Neural crest cell (in vitro differentiated cells): ENCODE results near the gene P3H2. TPM values are rescaled to one million over a fixed set of nuclear protein-coding genes. Genes with fewer than 3 reads are reported as not detected.

Experiments used
- DNase-seq: peaks from one replicate; pipeline ENCODE4 v3.0.0; 2021; ENCODE audit warnings: low read depth, mixed read lengths, low spot score
- H3K27ac Mint-ChIP-seq: one replicate; pipeline ENCODE4 v1.8.0; 2021; ENCODE audit warnings: mild to moderate bottlenecking, mixed read lengths; ENCODE audit not compliant: unreplicated experiment
- H3K27me3 Mint-ChIP-seq: 2 replicates; pipeline ENCODE4 v1.8.0; 2021; ENCODE audit warnings: low read depth, mild to moderate bottlenecking, mixed read lengths
- H3K36me3 Mint-ChIP-seq: 2 replicates; pipeline ENCODE4 v1.8.0; 2021; ENCODE audit warnings: low read depth, mild to moderate bottlenecking, mixed read lengths
- H3K4me1 Mint-ChIP-seq: 2 replicates; pipeline ENCODE4 v1.8.0; 2021; ENCODE audit warnings: mixed read lengths
- H3K4me3 Mint-ChIP-seq: one replicate; pipeline ENCODE4 v1.8.0; 2021; ENCODE audit warnings: mild to moderate bottlenecking, mixed read lengths
- H3K9me3 Mint-ChIP-seq: 2 replicates; pipeline ENCODE4 v1.8.0; 2021; ENCODE audit warnings: mixed read lengths
- total RNA-seq: library from RNA; stranded (reverse); gene quantifications from 2 replicates; pipeline ENCODE4 v1.2.1, GENCODE V29; 2021
- TF ChIP-seq, protein P1 (sequence below): fragments of 200-600 bp; sonication (generic); conservative IDR thresholded peaks from 2 replicates; pipeline ENCODE4 v1.5.0; 2021; ENCODE audit warnings: antibody characterized with exemption, mild to moderate bottlenecking

Gene P3H2
- total RNA-seq, 1 donor from 2014 or later = 4.1 TPM

DNA sequence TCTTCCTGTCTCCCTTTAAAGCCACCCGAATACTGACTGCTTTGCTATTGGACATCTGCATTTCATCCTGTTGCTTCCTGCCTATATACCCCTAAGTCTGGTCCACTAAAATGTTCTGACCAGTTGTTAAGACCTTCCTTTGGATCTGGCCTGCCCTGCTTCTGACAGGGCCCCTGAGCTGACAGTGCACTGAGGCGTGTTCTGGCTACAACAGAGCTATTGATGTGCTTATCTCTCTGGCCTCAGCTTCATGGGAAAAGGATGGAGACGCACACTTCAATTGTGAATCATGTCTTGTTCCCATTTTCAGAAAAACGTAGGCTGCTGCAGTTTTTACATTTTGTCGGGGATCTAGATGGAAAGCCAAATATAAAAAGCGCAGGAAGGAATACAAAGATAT, 7.1 kb upstream of the P3H2 start:
- H3K27ac Mint-ChIP-seq = no peak overlapping the region
- DNase-seq = no peak
- TF ChIP-seq, protein P1, sequence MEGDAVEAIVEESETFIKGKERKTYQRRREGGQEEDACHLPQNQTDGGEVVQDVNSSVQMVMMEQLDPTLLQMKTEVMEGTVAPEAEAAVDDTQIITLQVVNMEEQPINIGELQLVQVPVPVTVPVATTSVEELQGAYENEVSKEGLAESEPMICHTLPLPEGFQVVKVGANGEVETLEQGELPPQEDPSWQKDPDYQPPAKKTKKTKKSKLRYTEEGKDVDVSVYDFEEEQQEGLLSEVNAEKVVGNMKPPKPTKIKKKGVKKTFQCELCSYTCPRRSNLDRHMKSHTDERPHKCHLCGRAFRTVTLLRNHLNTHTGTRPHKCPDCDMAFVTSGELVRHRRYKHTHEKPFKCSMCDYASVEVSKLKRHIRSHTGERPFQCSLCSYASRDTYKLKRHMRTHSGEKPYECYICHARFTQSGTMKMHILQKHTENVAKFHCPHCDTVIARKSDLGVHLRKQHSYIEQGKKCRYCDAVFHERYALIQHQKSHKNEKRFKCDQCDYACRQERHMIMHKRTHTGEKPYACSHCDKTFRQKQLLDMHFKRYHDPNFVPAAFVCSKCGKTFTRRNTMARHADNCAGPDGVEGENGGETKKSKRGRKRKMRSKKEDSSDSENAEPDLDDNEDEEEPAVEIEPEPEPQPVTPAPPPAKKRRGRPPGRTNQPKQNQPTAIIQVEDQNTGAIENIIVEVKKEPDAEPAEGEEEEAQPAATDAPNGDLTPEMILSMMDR = no peak
- peaks cover 6% of the 10 kb centered on the region for H3K4me1 Mint-ChIP-seq
- H3K36me3 Mint-ChIP-seq = no peaks in the 10 kb centered on the region
- no peaks in the 10 kb centered on the region for H3K9me3 Mint-ChIP-seq
- no peak overlapping the region for H3K4me3 Mint-ChIP-seq
- no peaks in the 10 kb centered on the region for H3K27me3 Mint-ChIP-seq

DNA sequence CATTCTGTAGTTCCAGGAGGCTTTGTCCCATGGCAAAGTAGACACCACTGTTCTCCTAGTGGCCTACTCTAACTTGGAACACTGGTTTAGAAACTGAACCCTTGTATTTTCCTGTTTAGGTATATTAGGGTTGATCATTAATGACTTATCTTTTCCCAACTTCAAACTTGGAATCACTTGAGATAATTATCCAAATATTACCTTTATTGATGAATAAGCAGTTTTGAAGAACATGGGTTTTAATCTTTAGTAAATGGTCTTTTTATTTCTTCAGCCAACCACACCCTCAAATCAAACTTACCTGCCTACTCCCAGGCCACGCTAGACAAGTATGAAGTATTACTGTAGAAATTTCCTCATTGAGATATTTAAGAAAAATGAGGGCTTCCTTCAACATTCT, 6.5 kb upstream of the P3H2 start:
- TF ChIP-seq, protein P1 = no peak
- H3K4me3 Mint-ChIP-seq = no peak overlapping the region
- H3K27me3 Mint-ChIP-seq = no peaks in the 10 kb centered on the region
- no peaks in the 10 kb centered on the region for H3K36me3 Mint-ChIP-seq
- DNase-seq = no peak
- H3K9me3 Mint-ChIP-seq = no peaks in the 10 kb centered on the region
- no peak overlapping the region for H3K27ac Mint-ChIP-seq
- H3K4me1 Mint-ChIP-seq = peaks cover 6% of the 10 kb centered on the region

DNA sequence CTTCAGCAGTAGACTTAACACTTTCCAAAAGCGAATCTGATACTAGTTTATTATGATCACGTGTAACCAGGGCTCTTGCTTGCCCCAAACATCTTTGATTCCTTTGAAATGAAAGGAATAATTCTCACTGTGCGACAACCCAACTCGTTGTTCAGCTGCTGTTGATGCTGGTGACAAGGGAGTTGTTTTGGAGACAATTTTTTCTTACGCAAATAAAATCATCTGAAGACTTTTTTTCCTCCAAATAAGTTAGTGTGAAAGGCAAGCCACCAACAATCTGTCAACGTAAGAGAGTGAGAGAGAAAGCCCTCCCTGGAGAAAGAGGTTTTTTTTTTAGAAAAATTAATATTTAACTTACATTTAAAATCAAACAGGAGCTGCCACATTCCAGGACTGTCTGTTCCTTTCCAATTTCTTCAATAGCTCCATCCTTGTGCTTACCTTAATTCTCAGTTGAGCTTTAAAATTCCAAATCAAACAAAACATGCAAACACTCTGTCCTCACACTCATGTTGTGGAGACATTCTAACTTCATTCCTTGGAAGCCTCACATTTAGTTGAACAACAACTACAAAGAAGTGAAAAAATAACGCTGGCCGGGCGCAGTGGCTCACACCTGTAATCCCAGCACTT, 4.9 kb upstream of the P3H2 start:
- H3K27ac Mint-ChIP-seq = no peak overlapping the region
- H3K9me3 Mint-ChIP-seq = no peaks in the 10 kb centered on the region
- H3K4me1 Mint-ChIP-seq = peaks cover 6% of the 10 kb centered on the region
- no peaks in the 10 kb centered on the region for H3K36me3 Mint-ChIP-seq
- DNase-seq = no peak
- TF ChIP-seq, protein P1 = no peak
- H3K4me3 Mint-ChIP-seq = no peak overlapping the region
- no peaks in the 10 kb centered on the region for H3K27me3 Mint-ChIP-seq

DNA sequence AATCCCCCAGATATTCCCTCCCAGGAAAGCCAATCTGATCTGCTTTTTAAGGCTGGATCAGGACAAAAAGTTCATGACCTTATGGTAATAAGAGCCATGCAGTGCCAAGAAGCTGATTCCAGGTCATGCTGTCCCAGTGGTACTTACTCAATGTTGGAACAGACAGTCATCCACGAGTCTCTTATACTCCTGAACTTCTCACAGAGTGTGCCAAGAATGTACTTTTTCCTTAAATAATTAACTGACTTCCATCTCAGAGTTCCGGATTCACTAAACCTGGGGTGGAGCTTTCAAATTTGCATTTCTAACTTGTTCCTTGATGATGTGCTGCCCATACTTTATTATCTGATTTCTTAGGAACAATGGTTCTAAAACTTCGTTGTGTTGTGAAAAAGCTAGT, 3.4 kb upstream of the P3H2 start:
- TF ChIP-seq, protein P1 = no peak
- Mint-ChIP-seq H3K36me3 (no peaks in the 10 kb centered on the region), H3K9me3 (no peaks in the 10 kb centered on the region), H3K4me3 (no peak overlapping the region), H3K27me3 (peaks cover 11% of the 10 kb centered on the region), H3K27ac (no peak overlapping the region), H3K4me1 (peaks cover 15% of the 10 kb centered on the region)
- DNase-seq = no peak

DNA sequence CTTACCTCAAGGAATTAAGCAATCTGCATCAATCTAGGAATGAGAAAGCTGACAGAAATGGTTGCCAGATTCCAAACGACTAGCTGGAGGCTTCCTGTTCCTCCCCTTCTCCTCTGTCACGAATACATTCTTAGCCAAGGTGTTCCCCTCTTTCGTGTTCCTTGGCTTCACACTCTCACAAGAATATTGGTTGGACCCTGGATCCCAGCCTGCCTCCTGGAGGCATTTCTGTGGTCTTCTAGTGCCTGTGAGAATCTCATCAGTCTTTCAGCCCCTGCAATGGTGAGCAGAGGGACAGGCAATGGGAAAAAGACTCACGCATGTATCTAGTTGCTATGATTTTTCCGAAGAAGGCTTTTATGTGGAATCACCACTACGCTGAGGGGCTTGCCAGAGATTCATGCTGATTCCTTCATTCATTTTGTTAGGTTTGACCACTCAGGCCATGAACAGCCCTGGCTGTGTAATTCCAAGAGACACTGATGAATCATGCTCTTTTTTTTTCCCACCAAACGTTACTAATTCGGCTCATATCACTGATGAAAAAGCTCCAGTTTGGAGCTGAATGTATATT, 1.6 kb upstream of the P3H2 start:
- DNase-seq = no peak
- no peaks in the 10 kb centered on the region for H3K9me3 Mint-ChIP-seq
- TF ChIP-seq, protein P1 = no peak
- H3K36me3 Mint-ChIP-seq = no peaks in the 10 kb centered on the region
- H3K4me3 Mint-ChIP-seq = peak overlapping the region; percentile 62
- peaks cover 12% of the 10 kb centered on the region for H3K4me1 Mint-ChIP-seq
- no peak overlapping the region for H3K27ac Mint-ChIP-seq
- H3K27me3 Mint-ChIP-seq = peaks cover 19% of the 10 kb centered on the region
